ENCODE data around the gene LEF1.
"Not testable (repeated sequence)": the region's sequence is repeated elsewhere in the genome, so short reads cannot be mapped to it uniquely, and the experiment has no call there.

The LEF1 gene

DNA sequence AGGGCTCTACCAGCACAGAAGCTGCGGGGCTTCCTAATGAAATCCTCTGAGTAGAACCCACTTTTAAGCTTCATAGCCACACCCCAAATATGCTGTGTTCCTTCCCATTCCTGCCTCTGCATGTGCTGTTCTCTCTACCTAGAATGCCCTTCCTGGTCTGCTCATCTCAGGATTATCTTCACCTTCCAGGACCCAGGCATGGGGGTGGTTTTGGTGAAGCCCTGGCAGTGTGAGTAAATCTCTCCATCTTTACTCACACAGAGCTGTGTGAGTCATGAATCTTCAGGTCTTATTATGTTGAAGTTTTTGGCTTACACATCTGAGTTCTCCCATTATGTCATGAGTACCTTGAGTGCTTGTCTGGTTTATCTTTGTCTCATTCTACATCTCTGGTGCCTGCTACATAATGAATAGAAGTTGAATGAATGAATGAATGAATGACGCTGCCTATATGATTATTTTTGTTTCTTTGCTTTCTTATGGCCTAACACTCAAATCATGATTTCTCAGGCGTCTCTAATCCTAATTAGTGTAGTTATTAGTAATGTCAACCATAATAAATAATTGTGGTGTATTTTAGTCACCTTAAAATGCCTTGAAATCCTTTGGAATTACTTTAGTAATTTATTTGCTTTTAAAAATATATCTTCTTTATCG is 137.2 kb downstream of the LEF1 start:
- no peak for DNase-seq (ENCODE audit: low read depth)

DNA sequence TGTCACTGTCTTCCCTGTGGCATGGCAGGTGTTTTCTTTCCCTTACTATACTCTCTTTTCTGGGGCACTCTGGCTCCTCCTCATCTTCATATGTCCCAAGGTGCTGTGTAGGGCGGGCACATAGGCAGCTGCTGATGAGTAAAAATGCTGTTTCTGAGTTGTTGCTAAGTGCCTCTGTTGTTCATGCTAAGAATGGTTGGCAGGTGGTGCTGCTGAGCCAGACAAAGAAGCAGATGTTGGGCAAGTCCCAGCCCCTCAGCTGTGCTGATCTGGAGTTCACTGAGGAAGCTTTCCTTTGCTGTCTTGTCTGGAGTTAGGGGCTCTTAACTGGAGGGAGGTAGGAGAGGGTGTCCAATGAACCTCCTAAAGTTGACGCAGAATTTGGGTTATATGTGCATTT is 138.4 kb downstream of the LEF1 start:
- DNase-seq (ENCODE audit: low read depth), result peak; percentile 77

DNA sequence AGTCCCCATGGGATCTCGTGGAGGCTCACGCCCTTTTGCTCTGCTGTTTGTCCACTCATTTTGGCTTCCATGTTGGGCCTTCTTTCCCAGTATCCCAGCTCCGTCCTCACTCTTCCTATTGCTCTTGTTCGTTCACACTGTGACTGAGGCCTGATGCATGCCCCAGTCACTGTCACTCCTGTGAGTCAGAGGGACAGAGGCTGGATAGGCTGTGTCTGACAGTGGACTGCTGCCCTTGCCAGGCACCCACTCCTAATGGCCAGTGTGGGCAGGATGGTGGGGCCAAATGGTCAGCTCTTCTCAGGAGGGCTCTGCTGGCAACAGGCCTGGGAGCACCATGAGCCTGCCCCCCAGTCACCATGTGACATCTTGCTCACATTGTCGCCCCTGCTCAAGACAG is 139.0 kb downstream of the LEF1 start:
- DNase-seq (ENCODE audit: low read depth), result no peak

DNA sequence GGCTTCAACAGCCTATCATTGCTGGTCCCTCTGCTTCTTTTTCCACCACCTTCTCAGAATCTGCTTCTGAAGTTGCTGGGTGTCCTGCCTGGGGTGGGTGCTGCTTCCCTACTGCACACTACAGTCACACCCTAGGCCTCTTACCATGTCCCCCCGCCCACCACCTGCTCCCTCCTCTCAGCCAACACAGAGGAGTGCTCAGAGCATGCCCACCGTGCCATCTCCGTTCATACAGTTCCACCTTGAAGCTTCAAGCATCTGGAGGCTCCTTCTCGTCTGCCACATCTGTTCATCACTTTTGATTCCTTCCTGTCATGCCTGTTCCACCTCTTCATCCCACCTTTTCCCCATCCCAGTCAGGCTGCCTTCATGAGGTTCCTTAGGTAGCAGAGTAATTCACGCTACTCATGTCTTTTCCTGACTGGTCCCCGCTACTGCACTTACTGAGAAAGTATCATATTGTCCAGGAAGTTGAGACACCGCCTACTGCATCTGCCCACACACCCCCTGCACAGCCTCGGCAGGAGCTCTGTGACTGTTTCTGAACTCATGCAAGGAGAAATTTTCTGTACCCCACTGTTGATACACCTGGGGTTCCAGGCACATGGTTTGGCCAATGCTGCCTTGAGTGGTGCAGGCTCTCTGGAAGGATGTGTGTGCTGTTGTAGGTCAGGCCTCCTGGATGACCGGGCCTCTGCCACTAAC is 139.6 kb downstream of the LEF1 start:
- DNase-seq (ENCODE audit: low read depth), result no peak

DNA sequence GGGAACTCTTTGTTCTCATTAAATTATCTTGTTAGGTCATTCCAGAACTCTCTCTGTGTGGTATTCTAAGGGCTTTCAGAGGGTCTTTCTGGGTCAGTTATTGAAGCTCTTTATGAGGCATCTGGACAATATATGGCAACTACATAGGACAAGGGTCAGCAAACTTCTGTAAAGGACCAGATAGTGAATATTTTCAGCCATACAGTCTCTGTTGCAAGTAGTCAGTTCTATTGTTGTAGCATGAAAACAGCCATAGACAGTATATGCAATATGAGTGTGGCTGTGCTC is 143.9 kb downstream of the LEF1 start:
- no peak for DNase-seq (ENCODE audit: low read depth)

DNA sequence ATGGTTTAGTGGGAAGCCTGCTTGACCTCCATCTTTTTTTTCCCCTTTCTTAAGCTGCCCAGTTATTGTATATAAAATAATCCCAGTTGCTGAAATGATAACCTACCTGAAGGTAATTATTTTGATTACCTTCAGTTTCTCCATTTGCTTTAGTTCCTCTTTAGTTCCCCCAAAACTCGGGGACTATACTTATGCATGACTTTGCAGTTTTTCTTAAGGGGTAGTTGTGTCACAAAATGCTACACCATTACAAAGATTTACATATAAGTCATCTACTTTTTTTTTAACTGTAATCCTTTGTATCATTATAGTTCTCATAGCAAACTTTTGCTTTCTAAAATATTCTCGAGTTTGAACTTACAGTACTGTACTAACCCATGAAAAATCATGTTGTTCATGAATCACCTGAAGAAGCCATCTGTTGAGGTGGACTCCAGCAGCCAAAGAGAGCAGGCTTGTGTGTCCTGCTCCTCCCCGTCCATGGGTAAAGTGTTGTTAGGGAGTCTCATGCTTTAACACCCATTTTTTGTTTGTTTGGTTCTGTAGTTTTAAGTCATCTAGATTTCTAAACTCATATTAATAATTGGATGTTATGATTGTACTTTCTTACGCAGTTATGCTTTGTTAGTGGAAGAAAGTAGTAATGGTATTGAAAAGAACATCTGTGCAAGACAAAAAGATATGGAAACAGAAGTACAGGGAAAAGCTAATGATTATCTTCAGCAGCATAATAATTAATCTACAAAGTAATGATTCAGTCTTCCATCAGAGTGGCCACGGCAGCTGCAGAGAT is 144.5 kb downstream of the LEF1 start:
- DNase-seq (ENCODE audit: low read depth), result no peak

DNA sequence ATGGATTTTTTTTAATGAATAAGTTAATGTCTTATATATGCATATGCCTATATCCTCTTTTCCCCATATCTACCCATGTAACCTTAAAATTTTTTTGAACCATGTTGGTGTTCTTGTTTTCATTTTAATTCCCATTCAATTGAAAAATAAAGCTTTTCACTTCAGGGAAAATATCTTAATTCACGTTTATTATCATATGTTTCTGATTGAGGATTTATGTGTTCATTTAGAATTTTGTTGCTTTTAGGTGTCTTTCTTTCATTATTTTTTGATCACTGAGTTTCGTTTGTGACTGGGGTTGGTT is 149.9 kb downstream of the LEF1 start:
- no peak for DNase-seq (ENCODE audit: low read depth)

DNA sequence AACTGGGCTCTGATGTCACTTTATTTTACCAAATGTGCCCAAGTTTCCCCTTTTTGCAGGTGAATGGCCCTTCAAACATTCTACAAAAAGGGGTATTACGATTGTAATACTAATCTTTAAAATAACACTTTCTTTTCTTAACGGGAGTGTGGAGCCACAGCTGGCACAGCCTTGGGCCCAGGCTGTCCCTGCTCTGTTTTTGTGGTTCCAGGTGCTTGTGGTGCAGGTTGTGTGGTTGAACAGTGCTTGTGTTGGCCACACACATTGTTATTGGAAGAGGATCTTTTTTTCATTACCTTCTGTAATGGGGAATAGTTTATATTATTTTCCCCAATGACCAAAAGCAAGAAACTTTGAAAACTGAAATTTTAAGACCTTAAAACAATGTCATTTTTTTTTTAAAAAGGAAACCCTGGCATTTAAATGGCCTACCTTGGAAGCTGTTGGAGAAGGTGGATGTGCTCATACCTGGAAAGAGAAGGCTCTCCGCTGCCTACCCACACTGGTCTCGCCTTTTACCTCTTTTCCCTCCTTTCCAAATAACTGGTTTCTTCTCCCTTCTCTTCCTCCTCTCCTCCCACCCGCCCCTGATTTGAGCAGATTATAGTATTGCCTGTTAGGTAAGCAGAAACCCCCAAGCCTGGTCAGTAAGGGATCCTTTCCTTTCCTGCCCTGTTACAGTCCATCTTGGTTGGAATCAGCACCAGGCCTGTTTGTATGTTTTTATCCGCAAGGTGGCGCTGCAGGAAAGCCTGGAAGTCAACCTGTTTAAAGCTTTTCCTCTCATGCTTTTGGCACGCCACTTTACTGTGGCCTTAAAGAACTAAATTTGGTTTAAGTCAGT is 150.5 kb downstream of the LEF1 start:
- peak; percentile 65 for DNase-seq (ENCODE audit: low read depth)

DNA sequence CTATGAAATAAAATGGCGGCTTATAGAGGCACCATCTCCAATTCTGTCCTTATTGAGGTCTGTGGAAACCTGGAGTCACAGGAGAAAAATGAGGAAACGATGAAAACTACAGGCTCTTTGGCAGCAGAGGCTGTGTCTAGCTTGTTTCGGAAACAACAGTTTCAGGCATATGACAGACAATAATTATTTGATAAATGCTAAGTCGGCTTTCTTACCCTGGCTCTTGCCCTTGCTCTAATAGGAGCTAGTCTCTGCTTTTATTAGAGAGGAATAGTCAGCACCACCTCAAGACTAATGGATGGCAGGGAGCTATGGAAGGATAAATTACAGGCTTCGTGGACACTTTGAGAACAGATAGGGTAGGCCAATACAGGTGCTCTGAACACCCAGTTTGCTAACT is 154.8 kb downstream of the LEF1 start:
- DNase-seq (ENCODE audit: low read depth), result no peak

DNA sequence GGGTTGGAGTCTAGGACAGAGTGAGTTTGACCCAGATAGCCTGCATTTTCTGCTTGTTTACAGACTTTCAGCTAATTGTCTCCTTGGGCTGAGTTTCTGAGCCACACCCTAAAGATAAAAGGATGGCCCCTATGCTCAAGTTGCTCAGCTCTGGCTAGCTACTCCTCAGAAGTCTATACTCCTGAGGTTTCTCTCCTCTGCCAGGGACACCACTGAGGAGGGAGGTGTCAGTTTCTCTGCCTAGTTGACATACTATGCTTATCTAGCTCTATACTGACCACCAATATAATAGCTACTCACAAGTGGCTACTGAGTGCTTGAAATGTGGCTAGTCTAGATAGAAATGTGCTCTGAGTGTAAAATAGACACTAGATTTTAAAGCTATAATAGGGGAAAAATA is 155.4 kb downstream of the LEF1 start:
- no peak for DNase-seq (ENCODE audit: low read depth)

DNA sequence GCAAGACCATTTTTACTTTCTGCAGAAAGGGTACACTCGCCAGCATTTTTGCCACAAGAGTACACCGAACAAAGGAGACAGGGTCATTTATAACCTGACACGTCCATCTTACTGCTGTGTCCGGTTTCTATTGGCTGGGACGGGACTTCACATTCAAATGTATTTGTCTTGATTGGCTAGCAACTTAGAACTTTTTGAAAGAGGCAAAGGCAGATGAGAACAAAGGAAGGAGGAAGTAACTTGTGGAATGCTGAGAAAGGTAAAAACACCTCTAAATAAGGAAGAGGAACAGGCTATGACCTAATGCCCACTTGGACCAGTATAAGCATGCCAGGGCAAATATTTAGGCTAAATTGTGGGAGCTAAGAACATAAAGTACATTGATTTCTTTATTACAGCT is 156.3 kb downstream of the LEF1 start:
- not testable (repeated sequence) for DNase-seq (ENCODE audit: low read depth)

DNA sequence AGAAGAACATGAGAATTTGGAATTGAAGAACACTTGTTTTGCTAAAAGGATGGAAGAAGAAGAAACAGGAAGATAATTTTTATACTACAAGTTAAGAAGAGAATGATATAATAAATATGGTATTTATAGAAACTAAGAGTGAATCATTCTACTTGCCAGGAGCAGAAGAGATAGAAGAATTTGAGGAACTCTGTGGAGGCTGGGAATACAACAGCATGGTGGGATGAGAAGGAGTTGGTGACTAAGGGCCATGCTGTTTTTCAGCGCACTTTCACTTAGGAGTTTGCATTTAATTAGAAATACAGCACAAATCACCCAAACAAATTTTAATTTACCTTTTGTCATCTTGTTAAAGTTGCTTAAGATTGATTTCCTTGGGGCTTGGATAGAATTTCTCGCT is 158.6 kb downstream of the LEF1 start:
- DNase-seq (ENCODE audit: low read depth), result peak; percentile 76

DNA sequence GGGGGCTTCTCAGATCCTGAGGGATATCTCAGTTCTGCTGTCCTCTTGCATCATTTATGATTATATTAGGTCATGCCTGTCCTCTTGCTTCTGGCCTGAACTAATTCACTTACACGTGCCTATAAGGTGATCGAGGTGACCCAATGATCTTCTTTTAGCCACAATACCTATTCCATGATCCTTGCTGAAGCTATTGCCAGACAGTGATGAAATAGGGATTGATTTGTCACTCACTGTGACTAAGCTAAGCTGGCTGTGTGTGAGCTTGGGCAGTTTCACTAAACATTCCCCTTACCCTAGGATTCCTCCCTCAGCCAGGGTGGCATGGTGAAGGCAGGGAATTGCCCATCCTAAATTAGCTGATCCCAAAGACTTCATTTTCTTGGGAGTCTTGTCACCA is 160.0 kb downstream of the LEF1 start:
- DNase-seq (ENCODE audit: low read depth), result no peak

DNA sequence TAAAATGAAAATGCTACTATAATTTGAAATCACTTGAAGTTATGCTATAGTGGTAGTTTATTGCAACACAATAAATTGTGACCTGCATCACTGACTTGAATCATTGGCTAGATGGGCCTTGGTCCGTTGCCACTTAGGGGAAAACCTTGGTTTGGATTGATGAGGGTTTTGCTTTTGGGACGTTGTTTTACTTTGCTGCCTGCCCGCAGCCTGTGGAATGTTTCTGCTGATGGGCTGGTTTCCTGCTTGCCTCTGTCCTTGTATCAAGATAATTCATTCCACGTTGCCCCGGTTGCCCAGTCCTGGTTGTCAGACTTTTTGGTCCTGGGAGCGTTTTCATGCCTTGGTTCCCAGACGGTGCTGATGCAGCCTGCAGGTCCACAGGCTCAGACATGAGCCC is 160.7 kb downstream of the LEF1 start:
- no peak for DNase-seq (ENCODE audit: low read depth)

DNA sequence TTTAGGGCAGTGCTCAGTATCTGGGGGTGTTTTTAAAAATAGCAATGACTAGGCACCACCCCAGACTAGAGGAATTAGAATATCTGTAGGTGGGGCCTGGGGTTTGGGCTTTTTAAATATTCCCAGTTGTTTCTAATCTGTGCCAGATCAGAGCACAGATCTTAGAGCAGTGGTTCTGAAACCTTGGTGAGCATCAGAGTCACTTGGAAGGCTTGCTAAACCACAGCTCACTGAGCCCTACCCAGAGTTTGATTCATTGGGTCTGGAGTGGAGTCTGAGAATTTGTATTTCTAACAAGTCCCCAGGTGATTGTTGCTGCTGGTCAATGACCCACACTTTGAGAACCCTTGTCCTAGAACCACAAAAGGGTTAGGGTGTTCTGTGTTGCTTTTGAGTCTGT is 162.4 kb downstream of the LEF1 start:
- no peak for DNase-seq (ENCODE audit: low read depth)

DNA sequence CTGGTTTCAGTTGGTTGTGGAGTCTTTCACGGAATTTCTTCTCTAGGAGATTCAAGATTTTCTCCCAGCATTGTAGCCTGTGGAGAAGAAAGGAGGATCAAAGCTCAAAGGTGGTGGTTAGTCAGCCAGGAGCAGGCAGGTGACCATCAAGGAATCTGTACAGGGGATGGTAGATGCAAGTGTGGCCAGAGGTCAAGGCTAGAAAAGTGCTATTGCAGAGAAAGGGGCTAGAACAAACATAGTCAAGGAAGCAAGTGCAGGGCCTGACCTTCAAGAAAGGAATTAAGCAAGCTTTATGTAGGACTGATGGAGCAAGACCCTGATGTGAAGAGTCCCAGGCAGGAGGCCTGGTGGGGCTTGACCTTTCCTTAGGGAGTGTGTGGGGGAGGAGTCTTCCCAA is 162.9 kb downstream of the LEF1 start:
- DNase-seq (ENCODE audit: low read depth), result no peak

DNA sequence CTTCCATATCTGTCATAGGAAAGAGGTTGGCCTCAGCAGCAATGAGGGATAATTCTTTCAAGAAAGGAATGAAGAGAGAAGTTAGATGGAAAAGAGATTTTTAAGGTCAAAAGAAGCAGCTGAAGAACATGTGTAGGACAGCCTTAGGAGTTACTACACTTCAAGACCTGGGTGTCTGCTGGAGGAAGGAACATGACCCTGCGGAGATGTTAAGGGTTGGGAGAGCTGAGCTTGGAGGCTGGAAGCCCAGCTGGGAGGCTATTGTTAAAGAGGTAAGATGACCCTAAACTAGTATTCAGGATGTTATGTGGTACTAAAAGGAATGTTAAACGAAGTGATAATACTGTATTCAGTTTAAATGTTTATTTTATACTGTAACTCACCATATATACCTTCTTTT is 164.1 kb downstream of the LEF1 start:
- no peak for DNase-seq (ENCODE audit: low read depth)

DNA sequence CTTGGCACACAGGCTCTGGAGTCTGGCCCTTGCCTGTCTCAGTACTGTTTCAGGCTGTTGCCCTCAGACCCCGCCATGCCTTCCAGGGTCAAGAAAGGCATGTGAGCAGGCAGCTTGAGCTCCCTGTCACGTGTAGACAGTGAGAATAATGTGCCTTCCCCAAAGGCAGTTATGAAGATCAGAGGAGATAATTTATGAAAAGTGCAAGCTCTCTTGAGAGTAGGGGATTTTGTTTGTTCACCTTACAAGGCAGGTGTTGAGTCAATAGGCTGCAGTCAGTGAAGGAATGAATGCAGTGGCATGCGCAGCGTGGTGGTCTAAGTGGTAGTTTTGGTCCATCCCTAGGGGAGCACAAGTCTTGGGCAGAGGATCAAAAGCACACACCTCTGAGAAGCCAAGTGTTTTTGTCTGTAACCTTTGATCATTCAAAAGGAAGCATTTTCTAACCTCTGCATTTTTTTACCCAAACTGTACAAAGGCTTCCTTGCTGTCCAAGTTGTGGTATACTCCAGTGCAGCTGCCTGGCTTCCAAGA is 164.7 kb downstream of the LEF1 start:
- no peak for DNase-seq (ENCODE audit: low read depth)

DNA sequence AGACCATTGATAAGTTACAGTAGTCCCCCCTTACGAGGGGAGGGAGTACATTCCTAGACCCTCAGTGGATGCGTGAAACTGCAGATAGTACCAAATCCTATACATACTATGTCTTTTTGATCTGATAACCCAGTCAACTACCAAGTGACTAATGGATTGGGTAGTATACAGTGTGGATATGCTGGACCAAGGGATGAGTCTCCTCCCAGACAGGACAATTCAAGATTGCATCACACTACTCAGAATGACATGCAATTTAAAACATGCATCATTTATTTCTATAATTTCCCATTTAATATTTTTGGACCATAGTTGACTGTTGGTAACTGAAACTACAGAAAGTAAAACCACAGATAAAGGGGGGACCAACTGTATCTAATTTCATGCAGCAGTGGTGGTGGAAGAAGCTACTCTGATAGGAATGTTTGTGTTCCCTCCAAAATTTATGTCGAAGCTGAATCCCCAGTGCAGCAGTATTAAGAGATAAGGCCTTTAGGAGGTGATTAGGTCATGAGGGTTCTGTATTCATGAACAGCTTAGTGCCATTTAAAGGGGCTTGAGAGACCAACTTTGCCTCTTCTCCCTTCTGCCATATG is 167.1 kb downstream of the LEF1 start:
- DNase-seq (ENCODE audit: low read depth), result peak; percentile 22

DNA sequence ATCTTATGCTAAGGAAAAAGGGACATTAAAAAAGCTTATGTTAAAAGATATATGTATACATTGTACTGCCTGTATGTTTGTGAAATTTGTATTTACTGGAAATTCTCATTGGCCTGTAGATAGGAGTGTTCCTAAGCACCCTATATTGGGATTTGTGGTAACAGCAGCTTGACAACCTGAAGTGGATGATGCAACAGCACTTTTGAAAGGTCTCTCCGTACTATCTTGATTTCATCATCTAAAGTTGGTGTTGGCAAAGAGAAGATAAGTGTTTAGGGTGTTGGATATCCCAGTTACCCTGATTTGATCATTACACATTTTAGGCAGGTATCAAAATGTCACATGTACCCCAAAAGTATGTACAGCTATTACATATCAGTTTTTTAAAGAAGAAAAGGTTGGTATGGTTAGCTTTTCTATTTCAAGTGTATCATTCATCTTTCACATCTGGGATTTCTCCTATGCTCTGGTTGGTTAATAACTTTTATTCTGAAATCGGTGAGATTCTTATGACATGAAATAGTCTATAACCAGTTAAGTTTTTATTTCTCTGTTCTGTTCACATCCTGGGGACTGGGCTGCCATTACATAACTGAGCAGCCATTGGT is 168.7 kb downstream of the LEF1 start:
- DNase-seq (ENCODE audit: low read depth), result peak; percentile 86

DNA sequence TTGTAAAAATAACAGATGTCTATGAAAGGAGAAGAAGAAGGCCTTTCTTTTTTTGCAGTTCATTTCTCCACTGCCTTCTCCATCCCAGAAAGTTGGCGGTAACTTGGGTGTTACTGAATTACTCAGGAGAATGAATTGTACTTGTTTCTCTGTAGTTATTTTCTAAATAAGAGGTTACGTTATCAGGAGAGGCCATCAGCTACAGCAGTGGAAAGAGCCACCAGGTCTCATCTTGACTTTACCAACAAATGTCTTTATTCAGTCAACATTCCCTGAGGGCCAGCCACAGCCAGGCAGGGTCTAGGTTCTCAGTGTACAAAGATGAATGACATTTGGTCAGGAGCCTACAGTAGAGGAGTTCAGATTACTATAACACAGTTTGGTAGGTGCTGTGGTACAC is 170.9 kb downstream of the LEF1 start:
- no peak for DNase-seq (ENCODE audit: low read depth)
